CD14-positive monocyte (primary cell): Measurements from ENCODE around the gene ARID3C. TPM values are rescaled to one million over a fixed set of nuclear protein-coding genes. Genes with fewer than 3 reads are reported as not detected.
A peak's percentile ranks its signal among the peaks of the same experiment; 100 is the strongest.

Experiments
- DNase-seq, 3 donors: peaks; one replicate each; pipeline ENCODE4 v3.0.0-alpha.2; 2011 to 2022
- H2AFZ ChIP-seq: 2 replicates; pipeline ENCODE4 v1.6.0; 2012; ENCODE audit warnings: mild to moderate bottlenecking, low read depth, low read length, inconsistent platforms; ENCODE audit not compliant: insufficient read depth, poor library complexity, severe bottlenecking
- H3K27ac ChIP-seq, 2 donors: 1 replicate in 1 of 2; 2 replicates in 1 of 2; pipeline ENCODE4 v1.5.1; 2012 to 2013; ENCODE audit warnings: low read length in 2 of 2, control low read depth in 1 of 2, inconsistent platforms in 1 of 2, low read depth in 1 of 2, mild to moderate bottlenecking in 1 of 2
- H3K27me3 ChIP-seq, 2 donors: one replicate each; pipeline versions ENCODE4 v1.6.0 to v1.6.1; 2011 to 2013; ENCODE audit warnings: low read length in 2 of 2; ENCODE audit not compliant: control insufficient read depth in 2 of 2, insufficient read depth in 2 of 2
- H3K36me3 ChIP-seq, 2 donors: replicated peaks in 1 of 2; 1 replicate in 1 of 2; 2 replicates in 1 of 2; pipeline versions ENCODE4 v1.5.1 to v1.6.1; 2012 to 2013; ENCODE audit warnings: low read length in 2 of 2, control low read depth in 1 of 2, inconsistent platforms in 1 of 2, mild to moderate bottlenecking in 1 of 2; ENCODE audit not compliant: insufficient read depth in 2 of 2, control insufficient read depth in 1 of 2
- H3K4me1 ChIP-seq, 2 donors: 1 replicate in 1 of 2; 2 replicates in 1 of 2; pipeline versions ENCODE4 v1.5.1 to v1.6.1; 2012 to 2013; ENCODE audit warnings: low read length in 2 of 2, control low read depth in 1 of 2, inconsistent platforms in 1 of 2, mild to moderate bottlenecking in 1 of 2, moderate library complexity in 1 of 2; ENCODE audit not compliant: insufficient read depth in 2 of 2, control insufficient read depth in 1 of 2
- H3K4me2 ChIP-seq: replicated peaks from 2 replicates; pipeline ENCODE3; 2012; ENCODE audit warnings: low read length, moderate library complexity, mild to moderate bottlenecking; ENCODE audit not compliant: poor library complexity, severe bottlenecking; ENCODE audit errors: extremely low read depth
- H3K4me3 ChIP-seq, 3 experiments: fragments of 200-600 bp in 1 of 3; sonication (generic) in 1 of 3; replicated peaks in 1 of 3; 1 replicate in 2 of 3; 2 replicates in 1 of 3; pipeline ENCODE4 v1.5.1; 2011 to 2013; ENCODE audit warnings: low read length in 3 of 3, mild to moderate bottlenecking in 3 of 3, control low read depth in 2 of 3, low read depth in 2 of 3, inconsistent platforms in 1 of 3, moderate library complexity in 1 of 3
- H3K79me2 ChIP-seq: 2 replicates; pipeline ENCODE4 v1.6.0; 2012; ENCODE audit warnings: mild to moderate bottlenecking, control low read depth, inconsistent platforms, low read length, moderate library complexity; ENCODE audit not compliant: insufficient read depth
- H3K9ac ChIP-seq: 2 replicates; pipeline ENCODE4 v1.6.0; 2017; ENCODE audit warnings: low read length, mild to moderate bottlenecking; ENCODE audit not compliant: insufficient read depth, poor library complexity, severe bottlenecking
- H3K9me3 ChIP-seq, 2 donors: replicated peaks in 1 of 2; 1 replicate in 1 of 2; 2 replicates in 1 of 2; pipeline versions ENCODE4 v1.5.1 to v1.6.1; 2012 to 2013; ENCODE audit warnings: low read length in 2 of 2, control low read depth in 1 of 2; ENCODE audit not compliant: control insufficient read depth in 1 of 2, insufficient read depth in 1 of 2
- H4K20me1 ChIP-seq: 2 replicates; pipeline ENCODE4 v1.6.0; 2012; ENCODE audit warnings: mild to moderate bottlenecking, low read length, control low read depth, moderate library complexity; ENCODE audit not compliant: insufficient read depth
- H3K27ac Mint-ChIP-seq, 7 donors: one replicate each; pipeline ENCODE4 v1.8.0; 2020; ENCODE audit warnings: mild to moderate bottlenecking in 7 of 7, mixed read lengths in 7 of 7, moderate library complexity in 6 of 7, inconsistent platforms in 2 of 7
- H3K27me3 Mint-ChIP-seq, 3 donors: one replicate each; pipeline ENCODE4 v1.8.0; 2021 to 2022; ENCODE audit warnings: low read depth in 3 of 3, mild to moderate bottlenecking in 3 of 3, mixed read lengths in 3 of 3, moderate library complexity in 3 of 3, inconsistent platforms in 1 of 3
- H3K36me3 Mint-ChIP-seq, 2 donors: one replicate each; pipeline ENCODE4 v1.8.0; 2020; ENCODE audit warnings: mixed read lengths in 2 of 2, inconsistent platforms in 1 of 2, mild to moderate bottlenecking in 1 of 2
- H3K4me1 Mint-ChIP-seq: one replicate; pipeline ENCODE4 v1.8.0; 2020; ENCODE audit warnings: mild to moderate bottlenecking, mixed read lengths
- H3K4me3 Mint-ChIP-seq, 2 donors: one replicate each; pipeline ENCODE4 v1.8.0; 2020; ENCODE audit warnings: mild to moderate bottlenecking in 2 of 2, mixed read lengths in 2 of 2, moderate library complexity in 1 of 2
- H3K9me3 Mint-ChIP-seq, 7 donors: one replicate each; pipeline ENCODE4 v1.8.0; 2020 to 2022; ENCODE audit warnings: mixed read lengths in 7 of 7, mild to moderate bottlenecking in 6 of 7, moderate library complexity in 6 of 7, inconsistent platforms in 2 of 7
- WGBS: methylation state at CpG from one replicate; pipeline ENCODE4 v1.1.5; 2013; ENCODE audit warnings: missing lambda C conversion rate; ENCODE audit not compliant: insufficient coverage; 5-methylcytosine and 5-hydroxymethylcytosine counted together
- intact Hi-C, 2 donors: fragments of 100-400 bp; cut with micrococcal nuclease; formaldehyde crosslinking; loops; one replicate each; pipeline versions ENCODE4 v1.15.0 to v1.15.1; 2023
- polyA plus RNA-seq, 3 donors: library from polyadenylated mRNA; depleted of rRNA in 1 of 3; unstranded in 2 of 3; stranded (reverse) in 1 of 3; fragments of 300-500 nt in 2 of 3; fragments of >200 nt in 1 of 3; fragmentation: Illumina TruSeq in 2 of 3; gene quantifications; 1 replicate in 2 of 3; 2 replicates in 1 of 3; pipeline ENCODE4 v1.2.3, GENCODE V29; 2012 to 2021
- TF ChIP-seq, protein P1 (sequence below): fragments of 200-600 bp; IDR thresholded peaks from one replicate; pipeline ENCODE4 v1.8.0; 2022; ENCODE audit warnings: antibody characterized with exemption, mild to moderate bottlenecking

ARID3C gene
- polyA plus RNA-seq, 3 donors: not detected

DNA sequence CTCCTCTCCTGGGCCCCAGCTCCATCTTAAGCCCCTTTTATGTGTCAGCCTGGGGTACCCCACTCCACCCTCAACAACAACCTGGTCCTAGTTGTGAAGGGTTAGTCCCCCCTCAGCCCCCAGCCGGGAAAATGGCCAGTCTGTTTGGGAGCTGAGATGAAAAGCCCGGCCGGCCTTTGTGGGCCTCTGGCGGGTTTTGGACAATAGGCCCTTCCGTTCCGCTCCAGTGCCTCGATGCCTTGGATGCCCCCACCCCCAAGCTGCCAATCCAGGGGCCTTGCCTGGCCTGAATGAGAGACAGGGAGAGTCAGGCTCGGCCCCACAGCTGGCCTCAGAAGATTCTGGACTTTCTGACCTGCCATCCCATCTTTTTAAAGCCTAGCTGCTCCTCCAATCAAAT lies 48.5 kb downstream of the ARID3C start:
- H3K27me3 Mint-ChIP-seq: peaks cover 65 to 81% (median 71%) of the 10 kb centered on the region in 3 donors
- H3K9me3 Mint-ChIP-seq: peaks cover 0 to 7% (median 2%) of the 10 kb centered on the region in 7 donors
- H3K36me3 Mint-ChIP-seq: peaks cover 0 to 1% of the 10 kb centered on the region in 2 donors
- TF ChIP-seq, protein P1, sequence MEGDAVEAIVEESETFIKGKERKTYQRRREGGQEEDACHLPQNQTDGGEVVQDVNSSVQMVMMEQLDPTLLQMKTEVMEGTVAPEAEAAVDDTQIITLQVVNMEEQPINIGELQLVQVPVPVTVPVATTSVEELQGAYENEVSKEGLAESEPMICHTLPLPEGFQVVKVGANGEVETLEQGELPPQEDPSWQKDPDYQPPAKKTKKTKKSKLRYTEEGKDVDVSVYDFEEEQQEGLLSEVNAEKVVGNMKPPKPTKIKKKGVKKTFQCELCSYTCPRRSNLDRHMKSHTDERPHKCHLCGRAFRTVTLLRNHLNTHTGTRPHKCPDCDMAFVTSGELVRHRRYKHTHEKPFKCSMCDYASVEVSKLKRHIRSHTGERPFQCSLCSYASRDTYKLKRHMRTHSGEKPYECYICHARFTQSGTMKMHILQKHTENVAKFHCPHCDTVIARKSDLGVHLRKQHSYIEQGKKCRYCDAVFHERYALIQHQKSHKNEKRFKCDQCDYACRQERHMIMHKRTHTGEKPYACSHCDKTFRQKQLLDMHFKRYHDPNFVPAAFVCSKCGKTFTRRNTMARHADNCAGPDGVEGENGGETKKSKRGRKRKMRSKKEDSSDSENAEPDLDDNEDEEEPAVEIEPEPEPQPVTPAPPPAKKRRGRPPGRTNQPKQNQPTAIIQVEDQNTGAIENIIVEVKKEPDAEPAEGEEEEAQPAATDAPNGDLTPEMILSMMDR: no peak
- Histone ChIP-seq H3K36me3 (no peaks in the 10 kb centered on the region), H3K4me3 (no peak overlapping the region), H3K4me1 (no peaks in the 10 kb centered on the region), H4K20me1 (no peaks in the 10 kb centered on the region), H3K79me2 (no peaks in the 10 kb centered on the region), H3K9me3 (peaks cover 0 to 24% of the 10 kb centered on the region in 2 donors), H3K4me2 (no peak overlapping the region), H3K27me3 (peaks cover 36 to 83% of the 10 kb centered on the region in 2 donors), H3K9ac (no peak overlapping the region), H3K27ac (no peak overlapping the region), H2AFZ (no peak overlapping the region)
- H3K27ac Mint-ChIP-seq: no peak overlapping the region
- intact Hi-C loops: no loop called here
- WGBS: 66% methylated on average over 7 of the region's 8 CpGs
- H3K4me3 Mint-ChIP-seq: peak overlapping the region in 1 of 2 donors; percentile 68
- peaks cover 2% of the 10 kb centered on the region for H3K4me1 Mint-ChIP-seq
- no peak for DNase-seq

DNA sequence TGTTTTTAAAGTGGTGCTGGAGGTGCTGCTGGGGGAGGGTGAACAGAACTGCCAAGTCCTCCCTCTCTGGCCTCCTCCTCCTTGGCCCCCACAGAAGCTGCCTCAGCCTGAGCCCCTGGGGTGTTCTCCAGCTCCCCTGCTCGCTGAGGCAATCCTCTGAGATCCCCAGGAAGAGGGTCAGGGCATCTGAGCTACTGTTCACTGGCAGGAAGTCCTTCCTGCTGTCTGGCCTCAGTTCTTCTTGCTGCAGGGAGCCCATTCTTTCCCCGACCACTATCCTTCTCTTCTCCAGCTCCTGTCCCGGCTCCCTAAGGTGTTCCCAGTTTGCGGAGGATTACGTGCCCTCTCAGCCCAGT lies 49.1 kb downstream of the ARID3C start:
- H3K27me3 Mint-ChIP-seq: peaks cover 63 to 81% (median 69%) of the 10 kb centered on the region in 3 donors
- no peak overlapping the region for H3K4me2 ChIP-seq
- H3K36me3 ChIP-seq: no peaks in the 10 kb centered on the region
- H3K4me3 ChIP-seq: no peak overlapping the region
- no peaks in the 10 kb centered on the region for H3K4me1 ChIP-seq
- no peak overlapping the region for H3K27ac ChIP-seq
- no peak for DNase-seq
- no peaks in the 10 kb centered on the region for H4K20me1 ChIP-seq
- no peak overlapping the region for H3K27ac Mint-ChIP-seq
- H2AFZ ChIP-seq: no peak overlapping the region
- no peaks in the 10 kb centered on the region for H3K79me2 ChIP-seq
- peak overlapping the region in 1 of 2 donors; percentile 68 for H3K4me3 Mint-ChIP-seq
- H3K9me3 ChIP-seq: peaks cover 0 to 24% of the 10 kb centered on the region in 2 donors
- H3K9ac ChIP-seq: no peak overlapping the region
- peaks cover 0 to 7% (median 2%) of the 10 kb centered on the region in 7 donors for H3K9me3 Mint-ChIP-seq
- peaks cover 0 to 1% of the 10 kb centered on the region in 2 donors for H3K36me3 Mint-ChIP-seq
- TF ChIP-seq, protein P1: no peak
- WGBS: 76% methylated on average over 5 of the region's 5 CpGs
- H3K27me3 ChIP-seq: peaks cover 33 to 79% of the 10 kb centered on the region in 2 donors
- intact Hi-C loops: no loop called here
- peaks cover 2% of the 10 kb centered on the region for H3K4me1 Mint-ChIP-seq
